Epithelial cell of umbilical artery (primary cell): ENCODE data around the gene SMYD3. TPM values are rescaled to one million over a fixed set of nuclear protein-coding genes. Genes with fewer than 3 reads are reported as not detected.

Source experiments
- total RNA-seq: library from RNA; depleted of rRNA; stranded (reverse); fragments of >200 nt; gene quantifications from 2 replicates; pipeline ENCODE4 v1.2.3, GENCODE V29; 2014

The SMYD3 gene
- 24.8 and 31.5 TPM in 2 replicates for total RNA-seq

GRCh38 chr1:246506674-246507481 lies at the start of gene SMYD3:
TSS of gene SMYD3 (minus strand) at chr1:246507279.

Other genes starting within 250 kb of the SMYD3 start
- gene TFB2M, start 59.0 kb upstream of the SMYD3 start, total RNA-seq = 20.4 and 24.7 TPM in 2 replicates
- 11.7 and 16.4 TPM in 2 replicates for gene CNST, start 59.2 kb upstream of the SMYD3 start, total RNA-seq
- 55.9 and 69.1 TPM in 2 replicates for gene SCCPDH, start 217.1 kb upstream of the SMYD3 start, total RNA-seq